ENCODE data around the gene HDDC2.
"Not testable (repeated sequence)": the region's sequence is repeated elsewhere in the genome, so short reads cannot be mapped to it uniquely, and the experiment has no call there.

Gene HDDC2

DNA sequence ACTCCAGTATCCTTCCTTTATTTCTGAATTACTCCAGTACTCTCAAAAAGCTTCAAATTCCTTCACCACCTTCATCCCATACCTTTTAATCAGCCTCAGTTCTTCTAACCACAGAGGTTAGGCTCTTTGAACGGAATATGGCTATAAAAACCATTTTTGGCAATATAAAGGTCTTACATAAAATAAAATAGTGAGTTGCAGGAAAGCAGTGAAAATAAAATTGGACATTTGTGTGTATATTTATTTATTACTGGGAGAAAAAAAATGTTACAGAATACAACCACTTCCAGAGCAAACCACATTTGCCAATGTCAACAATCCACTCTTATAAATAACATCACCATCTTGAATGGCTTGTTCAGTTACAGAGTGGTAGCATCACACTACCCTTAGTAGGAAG is 7.7 kb downstream of the HDDC2 start:
- H3K36me3 ChIP-seq (ENCODE audit: control insufficient read depth in 5 of 5, insufficient read depth in 5 of 5, low read length in 5 of 5) = peaks cover 22 to 52% (median 49%) of the 10 kb centered on the region in 5 donors

DNA sequence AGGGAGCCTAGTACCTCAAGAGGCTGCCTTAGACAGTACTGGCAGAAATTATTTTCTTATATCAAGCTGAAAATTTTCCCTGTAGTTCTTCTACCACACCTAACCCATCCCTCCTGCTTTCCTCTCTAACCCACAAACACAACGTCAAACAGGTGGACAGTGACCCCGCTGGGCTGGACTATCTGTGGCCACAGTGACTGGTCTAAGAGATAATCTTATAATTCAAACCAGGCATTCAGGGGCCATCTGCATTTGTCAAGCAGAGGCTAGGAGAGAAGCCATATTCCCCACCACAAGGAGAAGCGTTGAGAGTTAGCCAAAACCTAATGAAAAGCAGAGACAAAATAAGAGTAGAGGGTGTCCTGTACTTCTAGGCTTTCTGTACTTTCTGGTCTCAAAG is 8.2 kb downstream of the HDDC2 start:
- Histone ChIP-seq H3K4me3 (ENCODE audit: low read depth in 1 of 5, low read length in 5 of 5) (no peak overlapping the region), H3K4me1 (ENCODE audit: control insufficient read depth in 5 of 5, insufficient read depth in 5 of 5, low read length in 5 of 5) (peaks cover 0 to 5% (median 0%) of the 10 kb centered on the region in 5 donors), H3K27me3 (ENCODE audit: control insufficient read depth in 5 of 5, insufficient read depth in 4 of 5, low read length in 5 of 5) (no peaks in the 10 kb centered on the region), H3K9me3 (ENCODE audit: control insufficient read depth in 5 of 5, low read length in 5 of 5) (no peaks in the 10 kb centered on the region), H3K27ac (ENCODE audit: low read depth, low read length) (no peak overlapping the region), H3K9ac (ENCODE audit: low read length in 5 of 5) (no peak overlapping the region), H3K36me3 (ENCODE audit: control insufficient read depth in 5 of 5, insufficient read depth in 5 of 5, low read length in 5 of 5) (peaks cover 21 to 51% (median 45%) of the 10 kb centered on the region in 5 donors)

More for the DNA sequence above, 7.7 kb downstream of the HDDC2 start:
- no peak overlapping the region for H3K4me3 ChIP-seq (ENCODE audit: low read depth in 1 of 5, low read length in 5 of 5)
- no peak overlapping the region for H3K27ac ChIP-seq (ENCODE audit: low read depth, low read length)
- no peak overlapping the region for H3K9ac ChIP-seq (ENCODE audit: low read length in 5 of 5)
- no peaks in the 10 kb centered on the region for H3K27me3 ChIP-seq (ENCODE audit: control insufficient read depth in 5 of 5, insufficient read depth in 4 of 5, low read length in 5 of 5)
- H3K9me3 ChIP-seq (ENCODE audit: control insufficient read depth in 5 of 5, low read length in 5 of 5) = no peaks in the 10 kb centered on the region
- H3K4me1 ChIP-seq (ENCODE audit: control insufficient read depth in 5 of 5, insufficient read depth in 5 of 5, low read length in 5 of 5) = peaks cover 0 to 5% (median 0%) of the 10 kb centered on the region in 5 donors

DNA sequence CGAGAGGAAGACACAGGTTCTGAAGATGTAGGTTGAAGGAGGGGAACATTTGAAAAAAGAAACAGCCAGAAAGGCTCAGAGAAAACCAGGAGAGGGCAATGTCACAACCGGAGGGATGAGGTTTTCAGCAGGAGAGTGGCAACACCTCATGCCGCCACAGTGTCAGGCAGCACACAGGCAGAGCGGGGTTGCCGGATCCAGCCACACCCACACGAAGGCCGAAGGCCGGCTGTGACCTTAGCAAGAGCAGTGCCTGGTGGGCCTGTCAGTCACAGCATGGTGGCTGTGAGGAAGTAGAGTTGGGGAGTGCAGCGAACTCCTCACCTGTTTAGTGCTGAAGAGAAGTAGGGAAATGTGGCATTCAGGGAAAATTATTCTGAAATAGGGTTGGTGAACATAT is 14.0 kb downstream of the HDDC2 start:
- Histone ChIP-seq H3K9me3 (ENCODE audit: control insufficient read depth in 5 of 5, low read length in 5 of 5) (peaks cover 0 to 9% (median 3%) of the 10 kb centered on the region in 5 donors), H3K4me1 (ENCODE audit: control insufficient read depth in 5 of 5, insufficient read depth in 5 of 5, low read length in 5 of 5) (no peaks in the 10 kb centered on the region), H3K9ac (ENCODE audit: low read length in 5 of 5) (no peak overlapping the region), H3K27me3 (ENCODE audit: control insufficient read depth in 5 of 5, insufficient read depth in 4 of 5, low read length in 5 of 5) (no peaks in the 10 kb centered on the region), H3K27ac (ENCODE audit: low read depth, low read length) (no peak overlapping the region), H3K36me3 (ENCODE audit: control insufficient read depth in 5 of 5, insufficient read depth in 5 of 5, low read length in 5 of 5) (peaks cover 14 to 39% (median 35%) of the 10 kb centered on the region in 5 donors), H3K4me3 (ENCODE audit: low read depth in 1 of 5, low read length in 5 of 5) (no peak overlapping the region)

DNA sequence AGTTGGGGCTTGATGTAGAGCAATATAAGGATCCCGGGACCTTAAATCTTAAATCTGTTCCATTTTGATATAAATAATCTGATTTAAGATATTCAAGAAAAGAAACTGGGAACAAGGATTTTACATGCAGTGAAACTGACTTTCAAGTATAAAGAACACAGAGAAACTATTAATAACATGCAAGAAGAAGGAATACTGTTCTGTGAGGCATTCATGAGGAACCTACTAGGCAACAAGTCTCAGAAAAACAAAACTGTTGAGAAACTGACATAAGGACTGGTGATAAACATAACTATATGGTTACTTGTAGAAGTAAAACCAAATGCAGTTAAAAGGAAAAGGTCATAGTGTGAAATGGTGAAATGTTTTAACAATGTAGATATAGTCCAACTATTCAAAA is 15.8 kb downstream of the HDDC2 start:
- Histone ChIP-seq H3K9ac (ENCODE audit: low read length in 5 of 5) (no peak overlapping the region), H3K4me3 (ENCODE audit: low read depth in 1 of 5, low read length in 5 of 5) (no peak overlapping the region), H3K36me3 (ENCODE audit: control insufficient read depth in 5 of 5, insufficient read depth in 5 of 5, low read length in 5 of 5) (peaks cover 9 to 32% (median 24%) of the 10 kb centered on the region in 5 donors)

DNA sequence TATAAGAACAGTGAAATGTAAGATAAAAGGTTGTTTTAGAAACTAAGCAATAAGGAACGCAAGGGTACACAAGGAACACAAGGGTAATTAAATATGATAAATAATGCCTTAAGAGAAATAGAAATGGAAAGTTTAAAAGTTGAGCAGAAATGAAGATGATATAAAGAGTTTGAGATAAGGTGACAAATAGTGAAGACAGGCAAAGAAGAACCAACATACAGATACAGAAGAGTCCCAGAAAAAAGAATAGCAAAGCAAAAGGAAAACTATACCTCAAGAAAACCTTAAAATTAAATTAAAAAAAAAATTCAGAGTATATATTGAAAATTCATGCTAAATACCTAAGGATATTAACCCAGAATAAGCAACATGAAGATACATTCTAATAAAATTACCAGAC is 16.4 kb downstream of the HDDC2 start:
- no peaks in the 10 kb centered on the region for H3K4me1 ChIP-seq (ENCODE audit: control insufficient read depth in 5 of 5, insufficient read depth in 5 of 5, low read length in 5 of 5)
- no peaks in the 10 kb centered on the region for H3K27me3 ChIP-seq (ENCODE audit: control insufficient read depth in 5 of 5, insufficient read depth in 4 of 5, low read length in 5 of 5)
- no peak overlapping the region for H3K4me3 ChIP-seq (ENCODE audit: low read depth in 1 of 5, low read length in 5 of 5)
- H3K27ac ChIP-seq (ENCODE audit: low read depth, low read length) = no peak overlapping the region
- H3K9ac ChIP-seq (ENCODE audit: low read length in 5 of 5) = no peak overlapping the region
- H3K36me3 ChIP-seq (ENCODE audit: control insufficient read depth in 5 of 5, insufficient read depth in 5 of 5, low read length in 5 of 5) = peaks cover 9 to 30% (median 25%) of the 10 kb centered on the region in 5 donors
- H3K9me3 ChIP-seq (ENCODE audit: control insufficient read depth in 5 of 5, low read length in 5 of 5) = peaks cover 0 to 13% (median 6%) of the 10 kb centered on the region in 5 donors

More for the DNA sequence above, 15.8 kb downstream of the HDDC2 start:
- Histone ChIP-seq H3K9me3 (ENCODE audit: control insufficient read depth in 5 of 5, low read length in 5 of 5) (peaks cover 0 to 9% (median 3%) of the 10 kb centered on the region in 5 donors), H3K27me3 (ENCODE audit: control insufficient read depth in 5 of 5, insufficient read depth in 4 of 5, low read length in 5 of 5) (no peaks in the 10 kb centered on the region), H3K27ac (ENCODE audit: low read depth, low read length) (no peak overlapping the region), H3K4me1 (ENCODE audit: control insufficient read depth in 5 of 5, insufficient read depth in 5 of 5, low read length in 5 of 5) (no peaks in the 10 kb centered on the region)

DNA sequence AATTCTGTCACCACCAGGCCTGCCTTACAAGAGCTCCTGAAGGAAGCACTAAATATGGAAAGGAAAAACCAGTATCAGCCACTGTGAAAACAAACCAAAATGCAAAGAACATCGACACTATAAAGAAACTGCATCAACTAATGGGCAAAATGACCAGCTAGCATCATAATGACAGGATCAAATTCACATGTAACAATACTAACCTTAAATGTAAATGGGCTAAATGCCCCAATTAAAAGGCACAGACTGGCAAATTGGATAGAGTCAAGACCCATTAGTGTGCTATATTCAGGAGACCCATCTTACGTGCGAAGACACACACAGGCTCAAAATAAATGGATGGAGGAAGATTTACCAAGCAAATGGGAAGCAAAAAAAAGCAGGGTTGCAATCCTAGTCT is 19.3 kb downstream of the HDDC2 start:
- H3K9me3 ChIP-seq (ENCODE audit: control insufficient read depth in 5 of 5, low read length in 5 of 5) = peaks cover 0 to 10% (median 6%) of the 10 kb centered on the region in 5 donors
- not testable (repeated sequence) for H3K4me3 ChIP-seq (ENCODE audit: low read depth in 1 of 5, low read length in 5 of 5); H3K27me3 ChIP-seq (ENCODE audit: control insufficient read depth in 5 of 5, insufficient read depth in 4 of 5, low read length in 5 of 5); H3K27ac ChIP-seq (ENCODE audit: low read depth, low read length); H3K9ac ChIP-seq (ENCODE audit: low read length in 5 of 5); H3K4me1 ChIP-seq (ENCODE audit: control insufficient read depth in 5 of 5, insufficient read depth in 5 of 5, low read length in 5 of 5)
- peaks cover 2 to 28% (median 19%) of the 10 kb centered on the region in 5 donors for H3K36me3 ChIP-seq (ENCODE audit: control insufficient read depth in 5 of 5, insufficient read depth in 5 of 5, low read length in 5 of 5)

- H3K9ac ChIP-seq (ENCODE audit: low read length in 5 of 5); H3K4me3 ChIP-seq (ENCODE audit: low read depth in 1 of 5, low read length in 5 of 5); H3K4me1 ChIP-seq (ENCODE audit: control insufficient read depth in 5 of 5, insufficient read depth in 5 of 5, low read length in 5 of 5); H3K9me3 ChIP-seq (ENCODE audit: control insufficient read depth in 5 of 5, low read length in 5 of 5); H3K27ac ChIP-seq (ENCODE audit: low read depth, low read length); H3K27me3 ChIP-seq (ENCODE audit: control insufficient read depth in 5 of 5, insufficient read depth in 4 of 5, low read length in 5 of 5): not testable (repeated sequence)
- H3K36me3 ChIP-seq (ENCODE audit: control insufficient read depth in 5 of 5, insufficient read depth in 5 of 5, low read length in 5 of 5) = peaks cover 12 to 29% (median 24%) of the 10 kb centered on the region in 5 donors
These were observed 21.3 kb downstream of the HDDC2 start for GRCh38 chr6:125280370-125281035.

GRCh38 chr6:125279961-125280360 is 21.8 kb downstream of the HDDC2 start:
- Histone ChIP-seq H3K27ac (ENCODE audit: low read depth, low read length) (no peak overlapping the region), H3K36me3 (ENCODE audit: control insufficient read depth in 5 of 5, insufficient read depth in 5 of 5, low read length in 5 of 5) (peaks cover 12 to 31% (median 26%) of the 10 kb centered on the region in 5 donors), H3K27me3 (ENCODE audit: control insufficient read depth in 5 of 5, insufficient read depth in 4 of 5, low read length in 5 of 5) (no peaks in the 10 kb centered on the region), H3K9me3 (ENCODE audit: control insufficient read depth in 5 of 5, low read length in 5 of 5) (peaks cover 0 to 6% (median 0%) of the 10 kb centered on the region in 5 donors), H3K4me1 (ENCODE audit: control insufficient read depth in 5 of 5, insufficient read depth in 5 of 5, low read length in 5 of 5) (no peaks in the 10 kb centered on the region), H3K9ac (ENCODE audit: low read length in 5 of 5) (no peak overlapping the region), H3K4me3 (ENCODE audit: low read depth in 1 of 5, low read length in 5 of 5) (no peak overlapping the region)

DNA sequence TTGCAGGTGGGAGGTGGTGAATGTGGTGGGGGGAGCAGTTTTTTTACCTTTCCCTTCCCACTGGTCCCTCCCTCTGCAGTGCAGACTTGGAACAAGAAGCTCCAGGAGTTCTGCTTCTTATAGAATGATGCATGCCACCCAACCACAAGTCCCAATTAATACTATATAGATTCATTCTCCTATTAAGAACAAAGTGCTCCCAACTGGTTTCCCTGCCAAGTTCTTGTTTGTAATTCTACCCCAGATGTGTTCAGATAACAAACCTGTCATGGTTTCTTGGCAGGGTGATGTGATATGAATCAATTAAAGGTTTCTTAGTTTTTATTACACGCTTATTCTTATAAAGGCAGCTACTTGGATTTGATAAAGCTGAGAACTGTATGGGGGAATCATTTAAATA is 23.9 kb downstream of the HDDC2 start:
- H3K27me3 ChIP-seq (ENCODE audit: control insufficient read depth in 5 of 5, insufficient read depth in 4 of 5, low read length in 5 of 5) = no peaks in the 10 kb centered on the region
- no peak overlapping the region for H3K4me3 ChIP-seq (ENCODE audit: low read depth in 1 of 5, low read length in 5 of 5)
- no peak overlapping the region for H3K9ac ChIP-seq (ENCODE audit: low read length in 5 of 5)
- H3K9me3 ChIP-seq (ENCODE audit: control insufficient read depth in 5 of 5, low read length in 5 of 5) = peaks cover 0 to 6% (median 0%) of the 10 kb centered on the region in 5 donors
- H3K4me1 ChIP-seq (ENCODE audit: control insufficient read depth in 5 of 5, insufficient read depth in 5 of 5, low read length in 5 of 5) = no peaks in the 10 kb centered on the region
- no peak overlapping the region for H3K27ac ChIP-seq (ENCODE audit: low read depth, low read length)
- peaks cover 26 to 46% (median 37%) of the 10 kb centered on the region in 5 donors for H3K36me3 ChIP-seq (ENCODE audit: control insufficient read depth in 5 of 5, insufficient read depth in 5 of 5, low read length in 5 of 5)

DNA sequence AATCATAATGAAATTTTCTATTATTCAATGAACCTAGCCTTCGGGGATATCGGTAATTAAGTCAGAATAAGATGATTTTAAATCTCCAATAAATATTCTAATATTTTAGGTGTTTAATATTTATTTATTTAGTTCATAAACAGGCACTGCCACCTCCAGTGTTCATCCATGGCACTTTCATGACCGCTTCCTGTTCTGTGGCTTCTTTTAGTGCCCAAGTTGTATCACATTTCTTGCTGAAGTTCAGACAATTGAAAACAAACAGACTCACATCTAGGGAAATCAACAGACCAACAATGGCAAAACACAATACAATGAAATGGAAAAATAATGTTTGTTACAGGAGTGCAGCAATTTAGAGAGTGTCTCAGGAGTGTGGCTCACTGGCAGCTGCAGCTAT is 26.0 kb downstream of the HDDC2 start:
- Histone ChIP-seq H3K4me3 (ENCODE audit: low read depth in 1 of 5, low read length in 5 of 5) (no peak overlapping the region), H3K9ac (ENCODE audit: low read length in 5 of 5) (no peak overlapping the region), H3K27me3 (ENCODE audit: control insufficient read depth in 5 of 5, insufficient read depth in 4 of 5, low read length in 5 of 5) (no peaks in the 10 kb centered on the region), H3K4me1 (ENCODE audit: control insufficient read depth in 5 of 5, insufficient read depth in 5 of 5, low read length in 5 of 5) (peaks cover 0 to 7% (median 6%) of the 10 kb centered on the region in 5 donors), H3K36me3 (ENCODE audit: control insufficient read depth in 5 of 5, insufficient read depth in 5 of 5, low read length in 5 of 5) (peaks cover 18 to 64% (median 44%) of the 10 kb centered on the region in 5 donors), H3K9me3 (ENCODE audit: control insufficient read depth in 5 of 5, low read length in 5 of 5) (peaks cover 0 to 4% (median 0%) of the 10 kb centered on the region in 5 donors), H3K27ac (ENCODE audit: low read depth, low read length) (no peak overlapping the region)
